Measurements from ENCODE around the gene TRDMT1.
A peak's percentile ranks its signal among the peaks of the same experiment; 100 is the strongest.

Gene TRDMT1

DNA sequence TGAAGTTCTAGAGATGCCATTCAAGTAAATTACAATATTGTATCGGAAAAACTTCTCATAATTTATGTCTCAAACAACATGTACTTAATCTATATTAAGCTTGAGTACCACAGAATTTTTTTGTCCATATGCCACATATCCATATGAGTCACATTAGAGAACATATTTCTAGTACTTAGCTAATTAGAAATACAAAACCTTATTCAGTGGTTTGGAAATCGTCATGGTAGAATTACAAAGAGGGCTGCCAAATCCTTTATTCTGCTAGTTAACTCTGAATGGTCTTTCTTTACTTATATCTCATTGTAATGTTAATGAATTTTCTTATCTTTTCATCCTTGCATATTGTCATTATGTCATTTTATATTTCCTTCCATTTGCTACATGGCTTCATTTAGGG lies 17.6 kb upstream of the TRDMT1 start:
- no peak overlapping the region for H4K91ac ChIP-seq (ENCODE audit: low read depth, low read length)
- peaks cover 6% of the 10 kb centered on the region for H3K79me1 ChIP-seq (ENCODE audit: low read length)

DNA sequence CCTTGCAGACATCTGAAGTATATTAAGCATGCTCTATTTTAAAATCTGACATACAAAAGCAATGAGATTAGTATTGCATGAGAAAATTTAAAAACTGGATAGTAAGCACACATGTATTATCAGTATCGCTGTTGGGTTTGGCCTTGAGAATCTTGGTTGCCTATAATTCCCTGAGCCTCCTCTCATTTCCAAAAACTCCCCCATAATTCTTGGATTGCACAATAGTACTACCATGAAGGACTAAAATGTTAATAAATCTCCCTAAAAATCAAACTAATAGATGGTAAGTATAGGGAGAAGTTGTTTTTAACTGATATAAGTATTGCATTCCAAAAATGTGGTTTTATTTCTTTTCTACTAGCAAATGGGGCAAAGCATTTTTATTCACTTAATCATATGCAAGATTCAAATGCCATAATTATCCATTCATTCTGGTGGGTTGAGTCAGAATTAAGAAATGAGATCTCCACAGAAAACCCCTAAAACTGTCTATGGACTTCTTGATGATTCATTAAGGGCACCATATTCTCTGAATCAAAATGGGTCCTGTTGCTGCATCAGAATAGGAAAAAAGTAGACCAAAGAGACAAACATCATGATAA lies 16.3 kb upstream of the TRDMT1 start:
- H3K4me2 ChIP-seq (ENCODE audit: low read length) = no peak overlapping the region
- no peak overlapping the region for H3K4ac ChIP-seq (ENCODE audit: low read depth, low read length)
- no peak overlapping the region for H3K27ac ChIP-seq (ENCODE audit: low read depth, low read length)
- no peak for DNase-seq
- no peak overlapping the region for H3K9ac ChIP-seq (ENCODE audit: low read length)
- H3K18ac ChIP-seq (ENCODE audit: low read length) = no peak overlapping the region
- WGBS (ENCODE audit: extremely low coverage, insufficient coverage, insufficient read length) = no CpG with 5 or more reads among the region's 1 CpG
- no peak overlapping the region for H2BK120ac ChIP-seq (ENCODE audit: insufficient read depth, low read length, poor library complexity)
- no peak overlapping the region for H3K23ac ChIP-seq (ENCODE audit: low read length)
- H2BK12ac ChIP-seq (ENCODE audit: low read length) = no peak overlapping the region
- no peaks in the 10 kb centered on the region for H3K27me3 ChIP-seq (ENCODE audit: insufficient read depth, low read length)
- H3K9me3 ChIP-seq (ENCODE audit: insufficient read depth, low read depth, low read length) = no peaks in the 10 kb centered on the region
- no peak overlapping the region for H2BK5ac ChIP-seq (ENCODE audit: low read depth, low read length, poor library complexity)
- no peak overlapping the region for H3K4me3 ChIP-seq (ENCODE audit: low read depth, low read length)
- H3K14ac ChIP-seq (ENCODE audit: low read length) = no peak overlapping the region
- H4K8ac ChIP-seq (ENCODE audit: low read depth, low read length) = no peak overlapping the region
- peaks cover 6% of the 10 kb centered on the region for H3K79me1 ChIP-seq (ENCODE audit: low read length)
- no peak overlapping the region for H2AK5ac ChIP-seq (ENCODE audit: low read length)
- H3K4me1 ChIP-seq (ENCODE audit: control insufficient read depth in 1 of 2, insufficient read depth in 2 of 2, low read length in 2 of 2) = peaks cover 3 to 5% of the 10 kb centered on the region in 2 experiments
- H3K36me3 ChIP-seq (ENCODE audit: control insufficient read depth in 1 of 2, insufficient read depth in 2 of 2, low read length in 2 of 2) = no peaks in the 10 kb centered on the region
- H4K12ac ChIP-seq (ENCODE audit: low read depth, low read length) = no peak overlapping the region
- H2AFZ ChIP-seq (ENCODE audit: insufficient read depth, low read length, poor library complexity) = no peak overlapping the region
- H4K91ac ChIP-seq (ENCODE audit: low read depth, low read length) = no peak overlapping the region
- H3K79me2 ChIP-seq (ENCODE audit: control insufficient read depth, insufficient read depth, low read length, poor library complexity) = no peaks in the 10 kb centered on the region

More for the DNA sequence above, 17.6 kb upstream of the TRDMT1 start:
- Histone ChIP-seq H4K12ac (ENCODE audit: low read depth, low read length) (no peak overlapping the region), H3K4ac (ENCODE audit: low read depth, low read length) (no peak overlapping the region), H2BK12ac (ENCODE audit: low read length) (no peak overlapping the region), H4K8ac (ENCODE audit: low read depth, low read length) (no peak overlapping the region), H3K4me2 (ENCODE audit: low read length) (no peak overlapping the region), H3K4me1 (ENCODE audit: control insufficient read depth in 1 of 2, insufficient read depth in 2 of 2, low read length in 2 of 2) (peaks cover 3 to 5% of the 10 kb centered on the region in 2 experiments), H2BK120ac (ENCODE audit: insufficient read depth, low read length, poor library complexity) (no peak overlapping the region), H3K27ac (ENCODE audit: low read depth, low read length) (no peak overlapping the region), H3K18ac (ENCODE audit: low read length) (no peak overlapping the region), H2AFZ (ENCODE audit: insufficient read depth, low read length, poor library complexity) (no peak overlapping the region), H3K27me3 (ENCODE audit: insufficient read depth, low read length) (no peaks in the 10 kb centered on the region), H3K9me3 (ENCODE audit: insufficient read depth, low read depth, low read length) (no peaks in the 10 kb centered on the region), H2AK5ac (ENCODE audit: low read length) (no peak overlapping the region), H3K14ac (ENCODE audit: low read length) (no peak overlapping the region), H3K4me3 (ENCODE audit: low read depth, low read length) (no peak overlapping the region), H2BK5ac (ENCODE audit: low read depth, low read length, poor library complexity) (no peak overlapping the region), H3K23ac (ENCODE audit: low read length) (no peak overlapping the region), H3K9ac (ENCODE audit: low read length) (no peak overlapping the region), H3K79me2 (ENCODE audit: control insufficient read depth, insufficient read depth, low read length, poor library complexity) (no peaks in the 10 kb centered on the region), H3K36me3 (ENCODE audit: control insufficient read depth in 1 of 2, insufficient read depth in 2 of 2, low read length in 2 of 2) (no peaks in the 10 kb centered on the region)
- no peak for DNase-seq
- no CpG with 5 or more reads among the region's 2 CpGs for WGBS (ENCODE audit: extremely low coverage, insufficient coverage, insufficient read length)

DNA sequence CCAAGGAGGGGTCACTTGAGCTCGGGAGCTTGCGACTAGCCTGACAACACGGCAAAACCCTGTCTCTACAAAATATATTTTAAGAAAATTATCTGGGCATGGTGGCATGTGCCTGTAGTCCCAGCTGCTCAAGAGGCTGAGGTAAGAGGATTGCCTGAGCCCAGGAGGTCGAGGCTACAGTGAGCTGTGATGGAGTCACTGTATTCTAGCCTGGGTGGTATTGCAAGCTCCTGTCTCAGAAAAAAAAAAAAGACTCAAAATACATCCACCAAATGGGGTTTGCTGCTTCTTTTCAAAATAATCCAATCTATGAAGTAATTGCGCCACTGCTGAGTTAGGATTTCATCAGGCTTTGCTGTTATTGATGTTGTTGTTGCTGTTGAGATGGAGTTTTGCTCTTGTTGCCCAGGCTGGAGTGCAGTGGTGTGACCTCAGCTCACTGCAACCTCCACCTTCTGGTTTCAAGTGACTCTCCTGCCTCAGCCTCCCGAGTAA lies 15.5 kb upstream of the TRDMT1 start:
- Histone ChIP-seq H2BK12ac (ENCODE audit: low read length) (peak overlapping the region; percentile 85), H3K9me3 (ENCODE audit: insufficient read depth, low read depth, low read length) (no peaks in the 10 kb centered on the region), H3K14ac (ENCODE audit: low read length) (peak overlapping the region; percentile 42), H3K27ac (ENCODE audit: low read depth, low read length) (peak overlapping the region; percentile 7), H3K18ac (ENCODE audit: low read length) (no peak overlapping the region), H2BK5ac (ENCODE audit: low read depth, low read length, poor library complexity) (peak overlapping the region; percentile 27), H3K79me2 (ENCODE audit: control insufficient read depth, insufficient read depth, low read length, poor library complexity) (no peaks in the 10 kb centered on the region), H2BK120ac (ENCODE audit: insufficient read depth, low read length, poor library complexity) (peak overlapping the region; percentile 50), H3K4me2 (ENCODE audit: low read length) (no peak overlapping the region), H3K23ac (ENCODE audit: low read length) (no peak overlapping the region), H3K4ac (ENCODE audit: low read depth, low read length) (peak overlapping the region; percentile 24), H3K4me3 (ENCODE audit: low read depth, low read length) (no peak overlapping the region), H3K9ac (ENCODE audit: low read length) (no peak overlapping the region), H4K91ac (ENCODE audit: low read depth, low read length) (peak overlapping the region; percentile 74), H2AFZ (ENCODE audit: insufficient read depth, low read length, poor library complexity) (no peak overlapping the region), H2AK5ac (ENCODE audit: low read length) (peak overlapping the region; percentile 47), H3K27me3 (ENCODE audit: insufficient read depth, low read length) (no peaks in the 10 kb centered on the region), H4K8ac (ENCODE audit: low read depth, low read length) (peak overlapping the region; percentile 47), H3K4me1 (ENCODE audit: control insufficient read depth in 1 of 2, insufficient read depth in 2 of 2, low read length in 2 of 2) (peaks cover 3 to 5% of the 10 kb centered on the region in 2 experiments), H3K79me1 (ENCODE audit: low read length) (peaks cover 6% of the 10 kb centered on the region), H4K12ac (ENCODE audit: low read depth, low read length) (no peak overlapping the region), H3K36me3 (ENCODE audit: control insufficient read depth in 1 of 2, insufficient read depth in 2 of 2, low read length in 2 of 2) (no peaks in the 10 kb centered on the region)
- DNase-seq = no peak
- WGBS (ENCODE audit: extremely low coverage, insufficient coverage, insufficient read length) = no CpG with 5 or more reads among the region's 6 CpGs

DNA sequence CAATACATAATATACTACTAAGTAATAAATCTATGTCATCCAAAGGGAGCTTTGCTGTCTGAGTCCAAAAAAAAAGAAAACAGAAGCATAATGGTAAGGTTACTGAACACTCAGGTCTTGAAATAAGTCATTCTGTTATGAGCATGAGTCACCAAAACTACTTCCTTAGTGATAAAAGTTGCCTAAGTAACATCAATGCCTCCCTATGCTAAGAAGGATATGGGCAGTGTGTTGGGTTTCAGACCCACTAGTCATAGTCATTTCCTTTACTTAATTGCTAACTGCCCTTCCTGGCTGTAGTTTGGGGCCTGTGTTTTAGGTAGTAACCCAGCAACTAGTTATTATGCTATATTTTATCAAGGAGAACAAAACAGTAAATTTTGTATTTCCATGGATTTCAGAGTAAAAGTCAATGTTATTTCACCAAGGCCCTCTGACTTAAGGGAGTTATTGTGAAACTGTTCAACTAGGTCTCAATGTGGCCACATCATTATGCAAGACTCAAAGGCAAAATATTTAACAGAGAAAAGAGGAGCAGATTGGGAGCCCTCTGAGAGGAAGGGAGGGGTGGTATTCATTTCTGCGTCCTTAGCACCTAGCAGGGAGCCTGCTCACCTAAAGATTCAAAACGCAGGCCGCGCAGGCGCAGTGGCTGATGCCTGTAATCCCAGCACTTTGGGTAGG lies 14.9 kb upstream of the TRDMT1 start:
- Histone ChIP-seq H3K9me3 (ENCODE audit: insufficient read depth, low read depth, low read length) (no peaks in the 10 kb centered on the region), H3K4me1 (ENCODE audit: control insufficient read depth in 1 of 2, insufficient read depth in 2 of 2, low read length in 2 of 2) (peaks cover 3 to 5% of the 10 kb centered on the region in 2 experiments), H3K9ac (ENCODE audit: low read length) (no peak overlapping the region), H4K91ac (ENCODE audit: low read depth, low read length) (peak overlapping the region; percentile 74), H3K18ac (ENCODE audit: low read length) (no peak overlapping the region), H4K8ac (ENCODE audit: low read depth, low read length) (peak overlapping the region; percentile 47), H2AK5ac (ENCODE audit: low read length) (peak overlapping the region; percentile 47), H2BK120ac (ENCODE audit: insufficient read depth, low read length, poor library complexity) (peak overlapping the region; percentile 50), H2AFZ (ENCODE audit: insufficient read depth, low read length, poor library complexity) (no peak overlapping the region), H3K4me2 (ENCODE audit: low read length) (no peak overlapping the region), H2BK12ac (ENCODE audit: low read length) (peak overlapping the region; percentile 85), H3K14ac (ENCODE audit: low read length) (peak overlapping the region; percentile 42), H3K4me3 (ENCODE audit: low read depth, low read length) (no peak overlapping the region), H3K23ac (ENCODE audit: low read length) (no peak overlapping the region), H3K79me1 (ENCODE audit: low read length) (peaks cover 6% of the 10 kb centered on the region), H3K27me3 (ENCODE audit: insufficient read depth, low read length) (no peaks in the 10 kb centered on the region), H3K79me2 (ENCODE audit: control insufficient read depth, insufficient read depth, low read length, poor library complexity) (no peaks in the 10 kb centered on the region), H2BK5ac (ENCODE audit: low read depth, low read length, poor library complexity) (peak overlapping the region; percentile 27), H3K27ac (ENCODE audit: low read depth, low read length) (peak overlapping the region; percentile 7), H4K12ac (ENCODE audit: low read depth, low read length) (no peak overlapping the region), H3K4ac (ENCODE audit: low read depth, low read length) (peak overlapping the region; percentile 24), H3K36me3 (ENCODE audit: control insufficient read depth in 1 of 2, insufficient read depth in 2 of 2, low read length in 2 of 2) (no peaks in the 10 kb centered on the region)
- no CpG with 5 or more reads among the region's 5 CpGs for WGBS (ENCODE audit: extremely low coverage, insufficient coverage, insufficient read length)
- peak; percentile 29 to 58 for DNase-seq

Measured in trophoblast cell (in vitro differentiated cells and primary cell).